ENCODE results near the gene DNAJC3.
"Not testable (repeated sequence)": the region's sequence is repeated elsewhere in the genome, so short reads cannot be mapped to it uniquely, and the experiment has no call there.

The DNAJC3 gene

DNA sequence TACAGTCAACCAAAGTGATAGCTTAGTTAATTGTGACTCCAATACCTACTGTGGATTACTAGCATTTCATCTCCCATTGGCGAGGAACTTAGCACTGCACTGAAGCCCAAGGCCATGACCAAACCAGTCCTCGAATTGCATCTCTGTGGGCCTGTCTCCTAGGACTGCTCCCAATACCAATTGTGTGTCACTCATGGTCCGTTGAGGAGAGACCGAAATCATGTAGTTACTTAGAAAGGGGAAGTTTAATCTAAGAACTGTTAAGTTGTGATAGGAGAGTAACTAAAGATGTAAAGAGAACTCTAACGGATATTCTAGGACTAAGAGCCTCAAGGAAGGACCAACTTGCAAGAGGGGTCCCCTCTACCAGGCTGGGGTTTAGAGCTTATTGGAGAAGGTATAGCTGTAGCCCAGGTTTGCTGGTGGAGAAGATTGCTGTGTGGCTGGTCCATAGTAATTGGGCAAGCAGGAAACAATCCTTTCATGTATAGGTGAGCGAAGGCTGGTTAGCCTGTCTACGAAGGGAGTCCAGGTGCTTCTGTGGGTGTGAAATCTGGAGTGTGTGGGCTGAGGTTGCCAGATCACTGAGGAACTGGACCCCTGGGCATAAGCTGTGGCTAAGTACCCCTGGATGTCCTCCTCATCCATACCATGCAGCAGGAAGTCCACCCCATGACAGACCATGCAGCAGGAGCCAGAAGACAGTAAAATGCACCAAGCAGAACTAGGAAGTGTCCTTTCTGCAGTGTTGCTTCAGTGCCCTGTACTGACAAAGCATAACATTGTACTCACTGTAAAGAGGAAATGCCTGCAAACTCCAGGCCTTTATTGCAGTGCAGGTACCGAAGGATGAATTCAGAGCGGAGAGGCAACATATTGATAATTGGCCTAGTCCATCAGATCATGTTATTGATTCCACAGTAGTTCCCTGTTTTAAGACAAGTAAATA, 30.8 kb downstream of the DNAJC3 start:
- Histone ChIP-seq H3K9me3 (ENCODE audit: insufficient read depth, low read length) (no peaks in the 10 kb centered on the region), H3K27me3 (ENCODE audit: insufficient read depth, insufficient read length) (no peaks in the 10 kb centered on the region), H3K4me3 (ENCODE audit: insufficient read length, low read depth) (no peak overlapping the region), H3K4me1 (ENCODE audit: insufficient read depth, insufficient read length) (no peaks in the 10 kb centered on the region), H3K9ac (ENCODE audit: insufficient read length, low read depth) (no peak overlapping the region), H3K36me3 (ENCODE audit: insufficient read depth, insufficient read length, low read length) (peaks cover 4% of the 10 kb centered on the region)
- TF ChIP-seq ZNF274 (IDR thresholded peaks at IDR 0.05; ENCODE audit: low read depth, low read length) = no peak
- TF ChIP-seq SUZ12 (IDR thresholded peaks at IDR 0.05; ENCODE audit: extremely low read depth, insufficient read depth, insufficient read length) = no peak
- TF ChIP-seq YY1 (IDR thresholded peaks at IDR 0.05; ENCODE audit: insufficient read depth, insufficient read length) = no peak
- no peak for DNase-seq (ENCODE audit: low read depth, low spot score)

DNA sequence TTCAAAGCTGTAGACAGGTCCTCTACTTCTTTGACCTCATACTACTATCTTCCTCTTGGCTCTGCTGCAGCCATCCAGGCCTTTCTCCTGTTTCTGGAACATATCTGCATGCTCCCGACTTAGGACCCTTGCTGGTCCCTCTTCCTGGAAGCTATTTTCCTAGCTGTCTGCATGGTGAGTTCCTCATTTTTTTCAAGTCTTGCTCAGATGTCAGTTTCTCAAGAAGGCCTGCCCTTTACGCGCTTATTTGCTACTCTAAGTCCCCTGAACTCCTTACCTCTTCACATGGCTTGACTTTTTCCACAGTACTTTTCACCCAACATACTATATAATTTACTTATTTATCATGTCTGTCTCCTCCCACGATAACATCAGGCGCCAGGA, 31.4 kb downstream of the DNAJC3 start:
- H3K4me1 ChIP-seq (ENCODE audit: insufficient read depth, insufficient read length) = no peaks in the 10 kb centered on the region
- no peak for DNase-seq (ENCODE audit: low read depth, low spot score)
- no peaks in the 10 kb centered on the region for H3K9me3 ChIP-seq (ENCODE audit: insufficient read depth, low read length)
- peaks cover 4% of the 10 kb centered on the region for H3K36me3 ChIP-seq (ENCODE audit: insufficient read depth, insufficient read length, low read length)
- TF ChIP-seq ZNF274 (IDR thresholded peaks at IDR 0.05; ENCODE audit: low read depth, low read length) (no peak), YY1 (IDR thresholded peaks at IDR 0.05; ENCODE audit: insufficient read depth, insufficient read length) (no peak), SUZ12 (IDR thresholded peaks at IDR 0.05; ENCODE audit: extremely low read depth, insufficient read depth, insufficient read length) (no peak)
- no peaks in the 10 kb centered on the region for H3K27me3 ChIP-seq (ENCODE audit: insufficient read depth, insufficient read length)
- H3K9ac ChIP-seq (ENCODE audit: insufficient read length, low read depth) = no peak overlapping the region
- H3K4me3 ChIP-seq (ENCODE audit: insufficient read length, low read depth) = no peak overlapping the region

DNA sequence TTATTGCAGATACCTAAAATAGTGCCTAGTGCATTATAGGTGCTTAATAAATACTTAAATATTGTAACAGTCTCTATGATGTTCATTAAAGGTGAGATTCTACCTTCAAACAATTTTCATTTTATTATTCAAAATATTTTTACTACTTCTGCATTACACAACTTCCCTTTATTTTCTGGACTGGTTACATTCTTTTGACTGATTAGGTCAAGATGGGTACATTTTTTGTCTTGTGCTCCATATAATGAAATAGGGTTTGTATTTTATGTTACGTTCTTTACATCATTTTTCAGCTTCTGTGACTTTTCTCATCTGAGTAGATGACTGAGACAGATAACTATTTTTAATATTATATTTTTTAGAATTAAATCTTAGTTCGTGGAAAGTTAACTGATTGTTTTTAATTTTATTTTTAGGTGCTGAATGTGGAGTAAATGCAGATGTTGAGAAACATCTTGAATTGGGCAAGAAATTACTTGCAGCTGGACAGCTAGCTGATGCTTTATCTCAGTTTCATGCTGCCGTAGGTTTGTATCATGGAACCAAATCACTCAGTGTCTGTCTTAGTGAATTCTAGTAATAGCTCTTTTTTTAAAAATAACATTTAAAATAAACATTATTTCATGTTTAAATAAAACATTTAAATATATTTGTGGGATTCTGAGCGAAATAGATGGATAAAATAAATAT, 32.0 kb downstream of the DNAJC3 start:
- Histone ChIP-seq H3K27me3 (ENCODE audit: insufficient read depth, insufficient read length) (no peaks in the 10 kb centered on the region), H3K4me1 (ENCODE audit: insufficient read depth, insufficient read length) (no peaks in the 10 kb centered on the region), H3K4me3 (ENCODE audit: insufficient read length, low read depth) (no peak overlapping the region), H3K36me3 (ENCODE audit: insufficient read depth, insufficient read length, low read length) (peaks cover 4% of the 10 kb centered on the region), H3K9ac (ENCODE audit: insufficient read length, low read depth) (no peak overlapping the region), H3K9me3 (ENCODE audit: insufficient read depth, low read length) (no peaks in the 10 kb centered on the region)
- no peak for TF ChIP-seq ZNF274 (IDR thresholded peaks at IDR 0.05; ENCODE audit: low read depth, low read length)
- TF ChIP-seq YY1 (IDR thresholded peaks at IDR 0.05; ENCODE audit: insufficient read depth, insufficient read length) = no peak
- TF ChIP-seq SUZ12 (IDR thresholded peaks at IDR 0.05; ENCODE audit: extremely low read depth, insufficient read depth, insufficient read length) = no peak
- DNase-seq (ENCODE audit: low read depth, low spot score) = no peak

DNA sequence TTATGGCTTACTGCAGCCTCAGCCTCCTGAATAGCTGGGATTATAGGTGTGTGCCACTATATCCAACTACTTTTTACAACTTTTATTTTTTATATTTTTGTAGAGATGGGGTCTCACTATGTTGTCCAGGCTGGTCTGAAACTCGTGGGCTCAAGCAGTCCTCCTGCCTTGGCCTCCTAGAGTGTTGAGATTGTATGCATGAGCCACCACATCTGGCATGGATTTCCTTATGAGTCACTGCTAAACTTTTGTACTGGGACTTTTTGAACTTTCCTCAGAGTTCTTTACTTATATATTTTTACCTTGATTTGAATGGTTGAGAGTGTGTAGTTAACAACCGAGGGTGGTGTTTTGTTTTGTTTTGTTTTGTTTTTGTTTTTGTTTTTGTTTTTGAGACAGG, 33.4 kb downstream of the DNAJC3 start:
- TF ChIP-seq SUZ12 (IDR thresholded peaks at IDR 0.05; ENCODE audit: extremely low read depth, insufficient read depth, insufficient read length) (no peak), YY1 (IDR thresholded peaks at IDR 0.05; ENCODE audit: insufficient read depth, insufficient read length) (no peak), ZNF274 (IDR thresholded peaks at IDR 0.05; ENCODE audit: low read depth, low read length) (no peak)
- Histone ChIP-seq H3K27me3 (ENCODE audit: insufficient read depth, insufficient read length) (no peaks in the 10 kb centered on the region), H3K36me3 (ENCODE audit: insufficient read depth, insufficient read length, low read length) (peaks cover 4% of the 10 kb centered on the region), H3K9ac (ENCODE audit: insufficient read length, low read depth) (no peak overlapping the region), H3K4me3 (ENCODE audit: insufficient read length, low read depth) (no peak overlapping the region), H3K4me1 (ENCODE audit: insufficient read depth, insufficient read length) (no peaks in the 10 kb centered on the region), H3K9me3 (ENCODE audit: insufficient read depth, low read length) (no peaks in the 10 kb centered on the region)
- no peak for DNase-seq (ENCODE audit: low read depth, low spot score)

DNA sequence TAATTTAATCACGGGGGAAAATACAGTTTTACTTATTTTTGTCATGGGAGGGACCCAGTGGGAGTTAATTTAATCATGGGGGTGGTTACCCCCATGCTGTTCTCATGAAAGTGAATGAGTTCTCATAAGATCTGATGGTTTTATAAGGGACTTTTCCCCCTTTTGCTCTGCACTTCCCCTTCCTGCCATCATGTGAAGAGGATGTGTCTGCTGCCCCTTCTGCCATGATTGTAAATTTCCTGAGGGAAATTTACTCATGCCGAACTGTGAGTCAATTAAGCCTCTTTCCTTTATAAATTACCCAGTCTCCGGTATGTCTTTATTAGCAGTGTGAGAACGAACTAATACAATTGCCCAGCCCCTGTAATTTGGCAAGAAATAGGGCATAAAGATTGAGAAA, 35.9 kb downstream of the DNAJC3 start:
- H3K9ac ChIP-seq (ENCODE audit: insufficient read length, low read depth); H3K9me3 ChIP-seq (ENCODE audit: insufficient read depth, low read length); DNase-seq (ENCODE audit: low read depth, low spot score); H3K4me1 ChIP-seq (ENCODE audit: insufficient read depth, insufficient read length); H3K36me3 ChIP-seq (ENCODE audit: insufficient read depth, insufficient read length, low read length); H3K4me3 ChIP-seq (ENCODE audit: insufficient read length, low read depth); H3K27me3 ChIP-seq (ENCODE audit: insufficient read depth, insufficient read length): not testable (repeated sequence)

DNA sequence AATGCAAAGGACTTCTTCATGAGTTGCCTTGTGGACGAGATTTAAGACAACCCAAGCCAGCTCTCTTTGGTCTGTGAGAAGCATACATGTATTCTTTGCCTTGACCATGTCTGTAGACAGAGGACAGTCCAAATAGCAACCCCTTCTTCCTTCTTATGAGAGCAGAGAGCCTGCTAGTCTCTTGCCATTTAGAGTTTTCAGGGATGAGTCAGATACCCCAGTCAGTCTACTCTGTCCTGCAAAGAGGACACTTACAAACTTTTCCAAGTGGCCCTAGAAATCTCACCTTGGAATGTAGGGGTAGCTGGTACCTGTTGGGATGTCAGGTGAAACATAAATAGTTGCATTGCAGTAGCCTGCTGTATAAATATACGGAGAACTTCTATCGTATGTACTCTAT, 36.7 kb downstream of the DNAJC3 start:
- no peaks in the 10 kb centered on the region for H3K9me3 ChIP-seq (ENCODE audit: insufficient read depth, low read length)
- no peak overlapping the region for H3K9ac ChIP-seq (ENCODE audit: insufficient read length, low read depth)
- no peak for TF ChIP-seq ZNF274 (IDR thresholded peaks at IDR 0.05; ENCODE audit: low read depth, low read length)
- no peak for TF ChIP-seq YY1 (IDR thresholded peaks at IDR 0.05; ENCODE audit: insufficient read depth, insufficient read length)
- no peak for TF ChIP-seq SUZ12 (IDR thresholded peaks at IDR 0.05; ENCODE audit: extremely low read depth, insufficient read depth, insufficient read length)
- H3K36me3 ChIP-seq (ENCODE audit: insufficient read depth, insufficient read length, low read length) = peaks cover 7% of the 10 kb centered on the region
- no peak overlapping the region for H3K4me3 ChIP-seq (ENCODE audit: insufficient read length, low read depth)
- DNase-seq (ENCODE audit: low read depth, low spot score) = no peak
- H3K27me3 ChIP-seq (ENCODE audit: insufficient read depth, insufficient read length) = no peaks in the 10 kb centered on the region
- H3K4me1 ChIP-seq (ENCODE audit: insufficient read depth, insufficient read length) = no peaks in the 10 kb centered on the region

DNA sequence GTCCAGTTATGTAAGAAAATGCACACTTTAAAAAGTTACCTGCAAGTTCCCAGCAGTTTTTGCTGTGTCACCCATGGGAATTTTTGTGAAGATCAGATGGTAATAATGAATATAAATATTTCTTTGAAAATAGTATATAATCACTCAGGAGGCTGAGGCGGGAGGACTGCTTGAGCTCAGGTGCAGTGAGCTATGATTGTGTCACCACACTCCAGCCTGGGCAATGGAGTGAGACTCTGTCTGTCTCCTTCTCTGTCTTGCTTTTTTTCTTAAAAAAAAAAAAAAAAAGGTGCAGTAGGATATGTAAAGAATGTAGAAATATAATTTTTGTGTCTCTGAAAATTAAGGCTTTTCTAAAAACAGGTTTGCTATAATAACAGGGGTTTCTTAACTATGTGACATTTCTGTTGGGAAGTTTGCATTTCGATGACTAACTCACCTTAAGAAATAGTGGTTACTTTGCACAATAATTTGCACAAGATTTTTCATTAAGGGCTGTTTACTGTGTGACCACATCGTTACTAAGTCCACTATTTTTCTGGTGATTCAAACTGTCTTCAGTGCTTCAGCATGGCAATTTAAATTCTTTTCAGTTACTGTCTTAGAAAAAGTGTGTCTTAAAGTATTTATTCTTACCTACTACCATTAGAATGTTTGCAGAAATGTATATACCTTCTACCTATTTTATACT, 37.3 kb downstream of the DNAJC3 start:
- Histone ChIP-seq H3K27me3 (ENCODE audit: insufficient read depth, insufficient read length) (no peaks in the 10 kb centered on the region), H3K4me3 (ENCODE audit: insufficient read length, low read depth) (no peak overlapping the region), H3K36me3 (ENCODE audit: insufficient read depth, insufficient read length, low read length) (peaks cover 7% of the 10 kb centered on the region), H3K9me3 (ENCODE audit: insufficient read depth, low read length) (no peaks in the 10 kb centered on the region), H3K9ac (ENCODE audit: insufficient read length, low read depth) (no peak overlapping the region), H3K4me1 (ENCODE audit: insufficient read depth, insufficient read length) (no peaks in the 10 kb centered on the region)
- DNase-seq (ENCODE audit: low read depth, low spot score) = no peak
- TF ChIP-seq ZNF274 (IDR thresholded peaks at IDR 0.05; ENCODE audit: low read depth, low read length) (no peak), YY1 (IDR thresholded peaks at IDR 0.05; ENCODE audit: insufficient read depth, insufficient read length) (no peak), SUZ12 (IDR thresholded peaks at IDR 0.05; ENCODE audit: extremely low read depth, insufficient read depth, insufficient read length) (no peak)
